ENCODE data around the gene UACA.

- TF ChIP-seq EZH2 (IDR thresholded peaks at IDR 0.05; ENCODE audit: insufficient read depth, poor library complexity, severe bottlenecking), result no peak
- no peak for TF ChIP-seq EZH2phosphoT487 (IDR thresholded peaks at IDR 0.05; ENCODE audit: insufficient read depth, low read depth)
Observed at GRCh38 chr15:70763120-70763949, at the start of gene UACA.

Data from GM23248 (cell line).